GM19328 (cell line): ENCODE results near the gene MCRIP1.

ENCODE experiments used
- ATAC-seq: cut with Tn5 transposase; IDR thresholded peaks from one replicate; pipeline ENCODE4 v1.9.1; 2021; ENCODE audit warnings: mild to moderate bottlenecking, moderate library complexity; ENCODE audit not compliant: unreplicated experiment

The MCRIP1 gene, protein sequence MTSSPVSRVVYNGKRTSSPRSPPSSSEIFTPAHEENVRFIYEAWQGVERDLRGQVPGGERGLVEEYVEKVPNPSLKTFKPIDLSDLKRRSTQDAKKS

DNA sequence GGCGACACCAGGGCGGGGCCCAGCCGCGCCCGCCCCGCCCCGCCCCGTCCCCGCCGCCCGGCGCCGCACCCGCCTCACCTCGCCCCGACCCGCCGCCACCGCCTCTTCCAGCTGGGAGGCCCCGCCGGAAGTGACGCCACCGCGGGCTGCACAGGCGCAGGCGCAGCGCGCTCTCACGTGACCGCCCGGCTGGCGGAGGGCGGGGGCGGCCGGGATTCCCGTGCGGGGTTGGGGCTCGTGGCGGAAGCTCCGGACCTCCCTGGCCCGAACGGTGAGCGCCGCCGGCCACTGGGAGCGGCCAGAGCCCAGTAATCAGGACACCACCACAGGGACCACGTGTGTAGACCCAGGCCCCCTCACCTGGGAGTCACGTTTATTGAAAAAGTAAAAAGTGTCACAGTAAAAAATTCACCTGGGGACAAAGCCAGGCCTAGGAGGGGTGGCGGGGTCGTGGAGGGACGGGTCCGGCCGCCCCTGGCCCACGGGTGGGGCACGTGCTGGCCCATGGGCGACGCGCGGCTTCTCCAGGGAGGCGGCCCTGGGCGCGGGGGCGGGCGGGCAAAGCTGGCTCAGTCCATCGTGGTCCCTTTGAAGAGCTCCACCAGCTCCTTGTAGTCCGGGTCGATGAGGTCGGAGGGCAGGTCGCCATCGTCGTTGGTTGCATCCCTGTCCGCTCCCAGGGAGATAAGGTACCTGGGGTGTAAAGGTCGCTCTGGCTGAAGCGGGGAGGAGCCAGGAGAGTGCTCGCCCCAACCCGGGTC lies at the start of gene MCRIP1:
MCRIP1 (minus strand) TSS at position 132 of the 761 bp plus-strand sequence. CDS start 8,785 bp downstream, outside the sequence.
- ATAC-seq: peak; percentile 66

DNA sequence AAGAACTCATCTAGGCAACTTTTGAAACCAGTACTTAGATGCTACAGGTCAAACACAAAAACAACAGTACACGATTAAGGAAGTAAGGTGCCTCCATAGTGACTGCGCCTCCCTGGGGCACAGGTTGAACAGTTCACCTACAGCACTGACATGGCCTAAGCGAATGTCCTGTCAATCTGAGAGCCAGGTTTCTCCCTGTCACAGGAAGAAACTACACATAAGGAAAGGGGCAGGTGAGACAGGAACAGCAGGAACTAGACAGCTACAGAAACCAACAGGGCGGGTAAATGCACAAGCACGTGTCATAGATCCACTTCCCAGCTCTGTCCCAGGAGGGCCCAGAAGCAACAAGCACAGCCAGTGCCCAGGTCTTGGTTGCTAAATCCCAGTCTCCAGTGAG lies 46.0 kb upstream of the MCRIP1 start:
- no peak for ATAC-seq

DNA sequence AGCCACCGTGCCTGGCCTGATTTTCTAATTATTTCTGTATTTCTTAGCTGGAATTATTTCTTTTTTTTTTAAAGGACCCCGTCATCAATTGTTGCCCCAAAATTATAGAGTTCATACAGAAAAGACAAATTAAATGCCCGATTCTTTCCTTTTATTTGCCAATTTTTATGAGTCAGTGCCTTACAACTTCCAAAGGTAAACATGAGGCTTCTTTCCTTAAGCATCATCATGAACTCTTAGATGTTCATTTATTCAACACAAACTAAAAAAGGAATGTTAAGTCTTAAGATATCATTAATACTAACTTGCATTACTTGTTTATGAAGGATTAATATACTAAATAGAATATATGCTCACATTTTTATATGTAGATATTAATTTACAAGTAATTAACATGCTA lies 45.2 kb upstream of the MCRIP1 start:
- no peak for ATAC-seq

DNA sequence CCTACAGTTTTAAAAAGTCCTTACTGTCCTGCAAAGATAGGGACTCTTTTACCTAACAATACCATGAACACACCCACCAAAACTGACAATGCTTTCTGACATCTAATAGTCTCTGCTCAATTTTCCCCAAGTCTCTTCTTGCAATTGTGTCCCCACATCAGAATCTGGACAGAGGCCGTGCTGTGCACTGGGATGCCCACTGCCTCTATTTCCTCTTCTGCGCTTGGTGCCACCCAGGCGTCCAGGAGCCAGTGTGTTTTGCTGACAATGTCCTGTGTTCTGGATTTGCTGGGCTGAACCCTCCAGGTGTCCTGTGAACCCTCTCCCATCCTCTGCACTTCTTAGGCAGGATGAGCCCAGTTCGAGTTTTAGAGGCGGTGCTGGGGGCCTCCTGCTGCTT lies 44.5 kb upstream of the MCRIP1 start:
- no peak for ATAC-seq

DNA sequence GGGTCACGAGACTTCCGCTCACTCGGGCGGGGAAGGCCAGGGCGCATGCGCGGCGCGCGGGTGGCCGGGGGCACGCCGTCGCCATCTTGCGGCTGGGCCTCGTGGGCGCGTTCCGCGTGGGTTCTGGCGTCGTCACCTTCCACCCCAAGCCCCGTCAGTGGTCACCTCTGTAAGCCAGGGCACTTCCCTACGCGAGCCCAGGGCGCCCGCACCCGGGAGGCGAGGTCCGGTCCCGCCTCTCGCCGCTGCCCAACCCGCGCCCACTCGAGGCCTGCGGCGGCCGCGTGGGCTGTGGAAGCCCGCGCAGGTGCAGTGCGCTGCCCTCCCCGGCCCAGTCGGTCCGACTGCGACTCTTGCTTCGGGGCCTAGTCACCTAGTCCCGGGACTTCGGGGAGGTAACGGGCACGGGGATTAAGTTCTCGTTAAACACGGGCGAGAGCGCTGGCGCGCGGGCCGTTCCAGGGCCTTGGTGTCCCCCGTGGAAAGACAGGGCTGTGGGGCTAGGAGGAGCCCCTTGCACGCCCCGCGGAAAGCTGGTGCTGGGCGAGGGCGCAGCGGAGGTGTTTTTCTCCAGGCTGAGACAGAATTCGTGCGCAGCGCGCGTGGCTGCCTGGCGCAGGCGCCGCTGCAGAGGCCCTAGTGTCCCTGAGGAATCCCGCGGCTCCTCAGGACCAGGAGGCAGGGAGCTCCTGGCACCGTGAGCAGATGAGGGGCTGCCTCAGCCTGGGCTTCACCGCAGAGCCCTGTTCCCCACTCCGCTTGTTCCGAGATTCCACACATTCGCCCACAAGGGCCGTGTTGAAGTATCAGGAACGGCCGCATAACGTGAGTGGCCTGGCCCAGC lies 38.5 kb upstream of the MCRIP1 start:
- peak; percentile 47 for ATAC-seq

DNA sequence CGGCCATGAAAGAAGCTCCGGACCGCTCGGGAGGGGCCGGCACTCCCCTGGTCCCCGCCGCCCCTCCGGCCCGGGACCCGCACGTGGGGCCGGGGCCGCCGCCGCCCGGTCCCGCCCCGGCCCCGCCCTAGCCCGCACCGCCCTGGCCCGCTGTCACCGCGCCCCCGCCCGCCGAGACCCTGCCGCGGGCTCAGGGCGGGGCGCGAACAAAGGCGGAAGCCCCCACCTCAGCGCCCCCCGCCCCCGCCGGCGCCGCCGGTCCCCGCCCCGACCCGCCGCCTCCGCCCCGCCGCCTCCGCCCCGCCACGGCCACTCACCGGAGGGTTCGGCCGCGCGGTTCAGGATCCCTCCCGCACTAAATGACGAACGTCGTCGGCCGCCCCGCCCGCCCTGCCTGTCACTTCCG lies 37.9 kb upstream of the MCRIP1 start, which contains the start of gene ARHGDIA:
ARHGDIA (minus strand) TSS at position 357 of the 406 bp plus-strand sequence. CDS start 1,407 bp downstream, outside the sequence.
- ATAC-seq: peak; percentile 19

DNA sequence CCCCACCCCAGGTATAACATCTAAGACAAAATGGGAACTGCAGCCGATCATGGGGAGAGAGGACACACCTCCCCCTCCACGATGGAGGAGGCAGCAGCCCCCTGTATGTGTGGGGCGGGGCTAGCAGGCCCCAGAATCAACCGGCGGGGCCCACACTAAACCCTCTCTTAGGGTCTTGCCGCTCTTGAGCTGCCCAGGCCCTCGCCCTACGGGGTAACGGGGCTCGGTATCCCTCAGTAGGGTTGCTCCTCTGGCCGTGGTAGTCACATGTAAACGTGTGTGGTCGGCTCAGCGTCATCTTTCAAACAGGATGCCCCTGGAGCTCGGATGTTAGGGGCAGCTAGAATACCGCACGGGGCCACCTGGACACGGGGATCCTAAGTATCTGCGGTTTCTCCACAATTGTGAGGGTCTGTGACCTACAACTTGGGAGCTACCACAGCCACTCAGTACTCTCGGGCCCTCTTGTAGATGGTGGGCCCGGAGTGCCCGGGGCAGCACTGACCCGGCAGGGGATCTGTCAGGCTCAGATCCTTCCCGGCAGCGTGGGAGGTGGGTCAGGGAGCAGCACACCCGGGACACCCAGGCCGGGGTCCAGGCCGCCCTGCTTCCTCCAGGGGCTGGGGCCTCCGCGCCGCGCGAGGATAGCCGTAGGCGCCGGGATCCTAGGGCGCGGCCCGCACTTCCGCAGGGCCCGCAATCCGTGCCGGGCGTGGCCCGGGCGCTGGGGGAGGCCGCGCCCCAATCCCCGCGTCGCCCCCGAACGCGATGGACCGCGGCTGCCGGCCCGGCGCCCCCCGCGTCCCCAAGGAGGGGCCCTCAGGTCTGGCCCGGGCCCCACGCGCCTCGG lies 37.3 kb upstream of the MCRIP1 start:
- no peak for ATAC-seq

DNA sequence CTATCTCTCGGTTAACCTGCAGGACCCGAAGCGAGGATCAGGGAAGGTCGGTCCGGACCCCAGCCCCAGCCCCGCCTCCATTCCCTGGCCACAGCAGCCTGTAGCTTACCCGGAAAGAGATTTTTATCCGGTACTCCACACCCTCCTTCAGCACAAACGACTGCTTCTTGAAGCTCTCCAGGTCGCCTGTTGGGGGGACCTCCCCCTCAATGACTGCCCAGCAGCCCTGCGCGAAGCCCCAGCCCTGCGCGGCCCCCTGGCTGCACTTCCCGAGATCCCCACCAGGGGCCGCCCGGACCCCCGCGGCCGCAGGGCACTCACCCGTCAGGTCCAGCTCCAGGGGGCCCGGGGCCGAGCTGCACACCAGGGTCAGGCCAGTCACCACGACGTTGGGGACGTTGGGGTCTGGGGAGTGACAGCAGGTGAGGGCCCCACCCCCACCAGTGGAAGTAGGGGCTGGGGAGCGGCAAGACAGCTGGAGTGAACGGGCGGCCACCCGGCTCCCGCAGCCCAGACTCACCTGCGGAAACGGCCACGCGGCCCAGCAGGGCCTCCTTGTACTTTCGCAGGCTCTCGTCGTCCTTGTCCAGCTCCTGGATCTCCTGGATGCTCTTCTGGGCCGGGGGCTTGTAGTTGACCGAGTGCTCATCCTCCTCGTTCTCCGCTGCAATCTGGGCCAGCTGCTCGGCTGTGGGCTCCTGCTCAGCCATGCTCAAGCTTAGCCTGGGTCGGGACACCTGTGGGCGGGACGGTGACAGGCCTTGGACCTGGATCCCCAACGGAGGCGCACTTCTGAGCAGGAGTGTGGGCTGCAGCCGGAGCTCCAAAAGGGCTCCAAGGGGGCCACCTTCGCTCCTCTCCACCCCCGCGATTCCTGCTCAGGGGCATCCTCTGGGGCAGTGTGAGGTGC lies 36.4 kb upstream of the MCRIP1 start:
- ATAC-seq: no peak

DNA sequence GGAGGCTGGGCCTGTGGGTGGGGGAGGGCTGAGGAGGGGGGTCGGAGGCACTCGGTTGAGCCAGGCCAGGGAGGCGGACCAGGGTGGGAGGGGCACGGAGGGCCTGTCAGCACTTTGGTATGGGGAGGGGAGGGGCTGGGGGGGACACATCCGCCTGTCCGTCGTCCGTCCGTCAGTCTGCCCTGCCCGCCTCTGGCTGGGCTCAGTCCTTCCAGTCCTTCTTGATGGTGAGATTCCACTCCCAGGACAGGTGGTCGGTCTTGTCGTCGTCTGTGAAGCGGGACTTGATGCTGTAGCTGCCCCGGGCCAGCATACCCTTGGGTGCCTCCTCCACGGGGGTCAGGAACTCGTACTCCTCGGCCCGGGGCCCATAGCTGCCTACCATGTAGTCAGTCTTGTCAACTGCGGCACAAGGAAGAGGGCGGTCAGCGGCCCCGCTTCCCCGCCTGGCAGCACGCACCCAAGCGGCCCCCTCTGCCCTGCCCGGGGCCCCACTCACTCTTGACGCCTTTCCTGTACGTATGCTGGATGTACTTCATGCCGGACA lies 35.7 kb upstream of the MCRIP1 start:
- no peak for ATAC-seq

DNA sequence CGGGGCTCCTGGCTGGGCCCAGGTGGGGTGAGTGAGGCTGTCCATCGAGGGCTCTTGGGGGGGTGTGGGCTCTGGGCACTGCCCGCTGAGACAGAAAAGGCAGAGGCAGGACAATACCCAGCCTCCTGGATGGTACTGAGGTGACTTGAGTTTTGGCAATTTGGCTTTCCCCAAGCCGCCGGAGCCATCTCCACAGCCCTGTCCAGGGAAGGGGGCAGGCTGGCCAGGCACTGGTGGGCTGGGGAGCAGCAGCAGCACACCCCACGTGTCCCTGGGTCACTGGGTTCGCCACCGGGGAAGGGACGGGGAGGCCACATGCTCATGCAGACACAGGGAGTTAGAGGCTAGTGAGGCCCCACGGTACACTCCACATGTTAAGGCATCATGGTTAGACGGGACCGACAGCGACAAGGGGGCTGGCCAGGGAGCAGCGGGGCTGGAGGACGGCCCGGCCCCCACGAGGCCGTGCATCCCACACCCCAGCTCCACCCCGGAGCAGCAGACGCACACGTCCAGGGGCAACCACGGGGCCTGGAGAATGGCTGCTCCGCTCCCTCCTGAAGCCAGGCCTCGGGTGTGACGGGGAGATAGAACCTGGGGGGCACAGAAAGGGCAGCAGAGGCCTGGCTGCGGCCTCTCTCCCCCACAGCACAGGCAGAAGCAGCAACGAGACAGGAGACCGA lies 35.0 kb upstream of the MCRIP1 start:
- ATAC-seq: no peak

DNA sequence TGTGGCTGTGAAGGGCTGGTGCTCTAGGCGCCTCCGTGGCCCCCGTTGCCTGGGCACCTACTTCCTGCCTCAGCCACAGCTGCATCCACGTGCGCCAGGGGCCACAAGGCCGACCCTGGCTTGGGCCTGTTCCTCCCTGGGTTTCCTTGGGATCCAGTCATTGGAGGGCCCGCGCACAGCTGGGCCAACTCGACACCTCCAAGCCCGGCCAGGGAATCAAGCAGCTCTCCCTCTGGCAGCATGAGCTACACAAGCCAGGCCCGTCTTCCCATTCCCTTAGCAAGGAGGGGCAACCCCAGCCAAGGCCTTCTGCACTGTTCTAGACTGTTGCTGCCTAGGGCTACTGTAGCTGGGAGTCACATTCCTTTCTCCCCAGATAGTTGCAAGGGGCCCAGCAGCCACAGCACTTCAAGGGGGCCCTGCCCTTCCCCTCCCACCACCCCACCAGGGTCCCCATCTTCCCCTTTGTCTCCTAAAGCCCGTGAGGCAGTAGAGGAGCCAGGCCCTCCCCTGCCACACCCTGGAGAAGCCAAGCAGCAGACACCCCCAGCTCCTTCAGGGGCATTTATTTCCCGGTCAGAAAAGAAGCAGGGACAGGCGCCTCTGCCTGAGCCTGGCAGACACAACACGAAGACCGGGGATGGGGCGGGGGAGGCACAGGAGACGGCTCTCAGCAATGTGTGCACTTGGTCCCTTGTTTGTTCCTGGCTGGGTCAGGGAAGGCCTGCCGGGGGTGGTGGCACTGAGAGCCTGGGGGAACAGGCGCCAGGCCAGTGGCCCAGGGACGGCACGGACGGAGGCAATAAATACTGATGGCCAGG lies 34.3 kb upstream of the MCRIP1 start:
- ATAC-seq: no peak

DNA sequence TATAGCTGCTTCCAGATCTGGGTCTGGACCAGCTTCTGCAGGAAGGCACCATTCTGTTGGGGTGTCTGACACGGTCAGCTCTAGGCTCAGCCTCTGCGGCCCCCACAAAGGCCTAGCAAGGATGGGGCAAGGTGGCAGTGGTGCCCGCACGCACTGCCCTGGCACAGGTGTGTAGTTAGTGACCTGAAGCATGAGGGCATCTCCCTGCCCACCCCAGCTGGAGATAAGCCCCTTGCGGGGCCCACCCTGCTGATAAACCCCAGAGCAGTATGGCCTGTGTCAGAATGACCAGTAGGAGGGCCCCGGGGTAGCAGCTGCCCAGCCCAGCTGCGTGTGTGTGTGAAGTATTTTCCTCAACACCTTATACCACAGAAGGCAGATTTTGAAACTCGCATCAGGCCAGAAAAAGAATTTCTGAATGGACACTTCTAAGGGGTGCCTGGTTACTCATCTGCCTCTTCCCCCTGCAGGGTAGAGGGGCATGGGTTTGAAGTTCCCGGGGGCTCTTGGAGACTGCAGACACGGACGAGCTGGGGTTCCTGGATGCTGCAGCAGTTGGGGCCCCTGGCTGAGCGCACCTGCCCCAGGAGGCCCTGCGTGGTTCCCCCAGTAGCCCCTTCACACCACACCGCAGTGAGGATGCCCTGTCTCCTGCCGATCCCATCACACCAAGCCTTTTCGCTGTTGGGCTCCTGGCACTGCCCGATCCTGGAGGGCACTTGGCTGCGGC lies 33.5 kb upstream of the MCRIP1 start:
- ATAC-seq: no peak

DNA sequence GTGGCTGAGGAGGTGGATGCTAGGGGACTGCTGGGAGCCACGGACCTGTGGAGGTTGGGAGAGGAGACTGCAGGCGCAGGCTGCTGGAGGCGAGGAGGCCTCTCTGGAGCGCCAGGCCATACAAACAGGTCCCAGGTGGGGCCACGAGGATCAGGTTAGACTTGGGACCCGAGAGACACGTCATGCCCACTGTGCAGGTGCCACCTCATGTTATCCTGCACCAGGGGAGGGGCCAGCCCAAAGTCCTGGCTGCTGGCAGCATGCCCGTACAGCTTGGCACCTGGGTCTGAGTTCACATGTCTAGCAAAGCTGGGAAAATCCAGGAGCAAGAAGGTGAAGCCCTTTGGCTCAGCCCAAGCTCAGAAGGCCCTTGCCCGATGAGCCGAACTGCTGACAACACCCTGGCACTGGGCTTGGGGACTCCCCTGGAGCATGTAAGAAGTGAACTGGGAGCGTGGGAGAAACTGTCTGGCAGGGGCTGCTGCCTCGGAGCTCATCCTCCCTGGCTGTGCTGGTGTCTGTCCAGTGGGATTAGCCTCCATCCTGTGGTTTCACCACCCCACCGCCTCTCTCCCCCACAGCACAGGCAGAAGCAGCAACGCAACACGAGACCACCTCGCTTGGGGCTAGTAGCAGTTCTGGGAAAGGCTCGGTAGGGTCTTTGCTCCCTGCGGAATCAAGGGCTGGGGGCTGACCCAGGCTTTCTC lies 32.8 kb upstream of the MCRIP1 start:
- no peak for ATAC-seq

DNA sequence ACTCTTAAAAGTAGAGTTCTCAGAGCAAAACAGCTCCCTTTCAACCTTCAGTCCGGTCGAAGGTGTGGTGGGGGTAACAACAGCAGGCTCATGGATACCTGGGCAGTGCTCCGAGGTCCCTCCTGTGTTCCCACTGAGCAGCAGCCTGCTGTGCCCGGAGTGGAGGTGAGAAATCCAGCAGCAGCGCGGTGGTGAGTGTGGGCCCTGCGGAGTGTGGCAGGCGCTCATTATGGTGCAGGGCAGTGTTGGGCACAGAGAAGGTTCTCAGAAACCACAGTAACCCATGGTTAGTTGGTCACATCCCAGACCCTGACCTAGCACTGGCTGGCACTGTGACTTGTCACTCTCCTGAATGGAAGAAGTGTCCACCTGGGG lies 32.3 kb upstream of the MCRIP1 start:
- ATAC-seq: no peak

DNA sequence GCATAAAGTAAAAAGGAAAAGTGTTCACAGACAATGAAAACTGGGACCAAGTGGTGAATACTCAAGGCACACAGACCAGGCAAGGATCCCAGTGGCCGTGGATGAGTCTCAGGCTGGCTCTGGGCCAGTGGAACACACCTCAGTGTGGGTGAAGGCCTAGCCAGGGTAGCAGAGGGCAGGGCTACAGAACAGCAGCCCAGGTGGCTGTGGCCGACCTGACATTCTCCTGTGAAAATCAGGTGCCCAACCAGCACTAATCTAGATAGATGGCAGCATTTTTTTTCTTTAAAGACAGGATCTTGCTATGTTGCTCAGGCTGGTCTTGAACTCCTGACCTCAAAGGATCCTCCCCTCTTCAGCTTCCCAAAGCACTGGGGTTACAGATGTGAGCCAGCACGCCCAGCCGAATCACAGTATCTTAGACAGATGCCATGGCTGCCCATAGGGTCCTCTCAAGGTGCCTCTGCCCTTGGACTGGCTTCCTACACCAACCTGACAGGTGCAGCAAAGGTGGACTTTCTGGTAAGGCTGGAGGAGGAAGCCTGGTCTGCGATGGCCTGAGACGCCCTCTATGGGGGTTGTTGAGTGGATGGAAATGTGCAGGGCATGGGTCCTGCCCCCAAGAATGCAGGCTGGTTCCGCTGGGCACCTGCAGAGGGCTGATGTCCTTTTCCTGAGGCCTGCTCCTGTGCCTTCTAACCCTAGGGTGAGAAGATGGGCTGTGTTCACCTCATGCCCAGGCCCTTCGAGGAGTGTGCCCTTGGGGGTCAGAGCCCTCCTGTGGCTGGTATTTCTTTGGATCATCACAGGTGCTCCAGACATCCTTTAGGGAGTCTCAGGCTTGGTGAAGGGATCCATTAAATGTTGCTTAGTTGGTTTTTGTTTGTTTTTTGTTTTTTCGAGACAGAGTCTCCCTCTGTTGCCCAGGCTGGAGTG lies 31.0 kb upstream of the MCRIP1 start:
- ATAC-seq: no peak
